Neural cell (in vitro differentiated cells): ENCODE results near the gene POP5.

Experiments used
- CTCF ChIP-seq: fragments of 450-650 bp; IDR thresholded peaks from 2 replicates; pipeline ENCODE4 v1.5.1; 2014; ENCODE audit warnings: antibody characterized with exemption, mild to moderate bottlenecking, moderate library complexity; ENCODE audit not compliant: poor library complexity, severe bottlenecking
- MXI1 ChIP-seq: fragments of 450-650 bp; conservative IDR thresholded peaks from 2 replicates; pipeline ENCODE4 v1.6.1; 2014; ENCODE audit warnings: antibody characterized with exemption, mild to moderate bottlenecking; ENCODE audit not compliant: poor library complexity, severe bottlenecking
- POLR2AphosphoS5 ChIP-seq: IDR thresholded peaks from 2 replicates; pipeline ENCODE4 v1.6.1; 2012
- RAD21 ChIP-seq: fragments of 450-650 bp; conservative IDR thresholded peaks from 2 replicates; pipeline ENCODE4 v1.6.1; 2014; ENCODE audit warnings: antibody characterized with exemption, mild to moderate bottlenecking, moderate library complexity
- REST ChIP-seq: IDR thresholded peaks from 2 replicates; pipeline ENCODE4 v1.6.1; 2012; ENCODE audit warnings: borderline replicate concordance
- SMC3 ChIP-seq: fragments of 450-650 bp; conservative IDR thresholded peaks from 2 replicates; pipeline ENCODE4 v1.6.1; 2014; ENCODE audit warnings: antibody characterized with exemption, mild to moderate bottlenecking, moderate library complexity; ENCODE audit not compliant: poor library complexity
- TAF1 ChIP-seq: IDR thresholded peaks from 2 replicates; pipeline ENCODE4 v1.6.1; 2012; ENCODE audit warnings: low read depth

GRCh38 chr12:120532701-120533238 lies 48.4 kb downstream of the POP5 start:
- TF ChIP-seq REST (no peak), RAD21 (no peak), CTCF (no peak), SMC3 (no peak), MXI1 (no peak), TAF1 (no peak), POLR2AphosphoS5 (no peak)
